ENCODE results near the gene DNMT1. TPM values are rescaled to one million over a fixed set of nuclear protein-coding genes. Genes with fewer than 3 reads are reported as not detected.

DNMT1 gene
- total RNA-seq (2022; extraction: Qiagen RNA extraction) = 58.2 to 74.6 TPM (median 66.3 TPM) in 5 replicates

GRCh38 chr19:10194500-10195198 lies at the start of gene DNMT1:
Gene DNMT1, minus strand, starts transcription at chr19:10194953. Its CDS starts 54 bp downstream, at chr19:10194899.

DNA sequence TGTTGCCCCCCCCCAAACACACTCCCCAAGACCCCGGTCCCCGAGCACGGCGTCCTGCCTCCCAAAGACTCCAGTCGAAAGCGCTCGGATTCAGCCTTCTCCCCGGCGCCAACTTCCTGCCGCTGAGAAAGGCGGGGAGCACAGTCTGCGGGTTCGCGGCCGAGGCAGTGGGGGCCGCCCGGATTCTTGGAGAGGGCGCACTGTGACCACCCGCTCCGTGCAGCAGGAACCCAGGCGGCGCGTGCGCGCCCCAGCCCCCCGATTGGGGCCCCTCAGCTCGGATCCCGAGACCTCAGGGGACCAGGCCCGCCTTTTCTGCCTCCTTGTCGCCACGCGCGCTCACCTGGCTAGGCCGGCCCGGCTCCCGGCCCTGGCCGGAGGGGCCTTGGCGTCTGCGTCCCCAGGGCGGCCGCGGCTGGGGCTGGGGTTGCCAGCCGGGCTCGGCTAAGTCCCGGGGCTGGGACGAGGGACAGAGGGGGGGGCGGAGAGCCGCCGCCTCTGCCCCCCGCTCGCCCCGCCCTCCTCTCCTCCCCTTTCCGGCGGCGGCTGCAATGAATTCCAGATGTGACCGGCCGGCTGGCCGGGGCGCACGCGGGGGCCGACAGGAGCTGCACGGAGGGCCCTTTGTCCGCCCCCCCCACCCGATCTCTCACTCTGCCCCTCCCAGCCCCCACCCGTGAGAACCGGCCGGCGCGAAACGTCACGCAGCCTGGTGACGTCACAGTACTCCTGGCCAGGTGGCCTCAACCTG lies 36.3 kb upstream of the DNMT1 start, which contains the start of gene S1PR2:
Gene S1PR2 (minus strand): TSS at position 471 of the 751 bp plus-strand sequence. CDS start 6,426 bp downstream, outside the sequence.

DNA sequence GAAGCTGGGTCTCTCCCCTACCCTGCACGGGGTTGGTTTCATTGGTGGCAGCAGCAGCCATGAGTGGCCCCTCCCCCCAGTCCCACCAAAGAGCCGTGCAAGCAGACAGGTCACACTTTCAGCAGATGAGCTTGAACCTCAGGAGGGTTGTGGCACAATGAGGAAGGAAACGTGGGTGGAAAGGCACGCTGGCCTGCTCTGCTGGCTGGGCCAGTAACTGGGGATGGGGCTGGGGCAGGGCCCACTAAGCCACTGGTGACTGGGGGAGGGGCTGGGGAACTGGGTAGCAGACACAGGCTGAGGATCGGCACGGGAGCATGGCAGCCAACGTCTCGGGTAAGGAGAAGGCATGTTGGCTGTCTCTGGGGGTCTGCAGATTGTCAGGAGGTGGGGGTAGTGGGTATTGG lies 83.3 kb downstream of the DNMT1 start, which contains the start of gene P2RY11:
Gene P2RY11 (plus strand): TSS at position 289 of the 407 bp plus-strand sequence. CDS start 29 bp downstream, at position 318.

GRCh38 chr19:10106100-10106936 lies 88.4 kb downstream of the DNMT1 start, which contains the start of gene PPAN:
Gene PPAN, plus strand, starts transcription at chr19:10106362. Its CDS starts 33 bp downstream, at chr19:10106395.

GRCh38 chr19:10085641-10086590 lies 108.8 kb downstream of the DNMT1 start, which contains the start of gene SHFL:
Gene SHFL, plus strand, starts transcription at chr19:10086317. Its CDS starts 111 bp downstream, at chr19:10086428.

Other genes with a start within 250 kb of the DNMT1 start
- gene COL5A3, start 184.4 kb downstream of the DNMT1 start, total RNA-seq (2022; extraction: Qiagen RNA extraction) = 3.7 to 5.8 TPM (median 3.7 TPM) in 5 replicates
- 0.16 to 0.65 TPM (median 0.33 TPM) in 5 replicates for gene RDH8, start 181.5 kb downstream of the DNMT1 start, total RNA-seq (2022; extraction: Qiagen RNA extraction)
- gene SHFL, start 108.6 kb downstream of the DNMT1 start, total RNA-seq (2022; extraction: Qiagen RNA extraction) = 6.8 to 9.8 TPM (median 8.2 TPM) in 5 replicates
- gene ANGPTL6, start 92.3 kb downstream of the DNMT1 start, total RNA-seq (2022; extraction: Qiagen RNA extraction) = 0.08 to 0.15 TPM (median 0.08 TPM) in 3 of 5 replicates, not detected in the others
- gene PPAN, start 88.6 kb downstream of the DNMT1 start, total RNA-seq (2022; extraction: Qiagen RNA extraction) = 40.7 to 59.7 TPM (median 54.1 TPM) in 5 replicates
- gene P2RY11, start 83.3 kb downstream of the DNMT1 start, total RNA-seq (2022; extraction: Qiagen RNA extraction) = 4.6 to 13.5 TPM (median 7.0 TPM) in 5 replicates
- 161 to 180 TPM (median 167 TPM) in 5 replicates for gene EIF3G, start 75.1 kb downstream of the DNMT1 start, total RNA-seq (2022; extraction: Qiagen RNA extraction)
- gene S1PR2, start 36.4 kb upstream of the DNMT1 start, total RNA-seq (2022; extraction: Qiagen RNA extraction) = 0.75 to 1.1 TPM (median 0.96 TPM) in 5 replicates
- gene MRPL4, start 57.3 kb upstream of the DNMT1 start, total RNA-seq (2022; extraction: Qiagen RNA extraction) = 55.9 to 85.2 TPM (median 78.8 TPM) in 5 replicates
- gene ICAM1, start 76.2 kb upstream of the DNMT1 start, total RNA-seq (2022; extraction: Qiagen RNA extraction) = 2.8 to 6.5 TPM (median 5.1 TPM) in 5 replicates
- 0.12 to 0.25 TPM (median 0.14 TPM) in 3 of 5 replicates, not detected in the others for gene ICAM4, start 92.0 kb upstream of the DNMT1 start, total RNA-seq (2022; extraction: Qiagen RNA extraction)
- 0.47 to 1.3 TPM (median 1.0 TPM) in 5 replicates for gene ICAM5, start 95.0 kb upstream of the DNMT1 start, total RNA-seq (2022; extraction: Qiagen RNA extraction)
- gene ZGLP1, start 114.9 kb upstream of the DNMT1 start, total RNA-seq (2022; extraction: Qiagen RNA extraction) = 1.4 to 3.2 TPM (median 2.3 TPM) in 5 replicates
- gene FDX2, start 121.1 kb upstream of the DNMT1 start, total RNA-seq (2022; extraction: Qiagen RNA extraction) = 25.9 to 41.7 TPM (median 33.8 TPM) in 5 replicates
- 21.7 to 31.3 TPM (median 28.9 TPM) in 5 replicates for gene RAVER1, start 138.6 kb upstream of the DNMT1 start, total RNA-seq (2022; extraction: Qiagen RNA extraction)
- 7.2 to 11.0 TPM (median 8.8 TPM) in 5 replicates for gene ICAM3, start 144.7 kb upstream of the DNMT1 start, total RNA-seq (2022; extraction: Qiagen RNA extraction)
- 27.3 to 52.9 TPM (median 43.9 TPM) in 5 replicates for gene TYK2, start 185.6 kb upstream of the DNMT1 start, total RNA-seq (2022; extraction: Qiagen RNA extraction)
- gene CDC37, start 208.6 kb upstream of the DNMT1 start, total RNA-seq (2022; extraction: Qiagen RNA extraction) = 159 to 201 TPM (median 189 TPM) in 5 replicates
- gene PDE4A, start 225.6 kb upstream of the DNMT1 start, total RNA-seq (2022; extraction: Qiagen RNA extraction) = 3.8 to 5.4 TPM (median 4.9 TPM) in 5 replicates